Measurements from ENCODE around the gene CLEC16A. TPM values are rescaled to one million over a fixed set of nuclear protein-coding genes. Genes with fewer than 3 reads are reported as not detected.

The CLEC16A gene
- total and polyA plus RNA-seq, 8 donors: 17.6 to 38.6 (median 21.6) TPM

GRCh38 chr16:11032000-11032921 lies 87.9 kb downstream of the CLEC16A start:
- TF ChIP-seq CTCF (IDR thresholded peaks at IDR 0.05): no peak
- H3K4me3 ChIP-seq: no peak overlapping the region
- H3K4me1 ChIP-seq: peaks cover 0 to 5% of the 10 kb centered on the region in 2 donors
- intact Hi-C loops (cut with DNase I): no loop called here
- H3K27ac ChIP-seq: no peak overlapping the region
- no peak for ATAC-seq
- H3K27me3 ChIP-seq: no peaks in the 10 kb centered on the region
- DNase-seq: no peak
- H3K36me3 ChIP-seq: peaks cover 0 to 82% of the 10 kb centered on the region in 2 donors
- peaks cover 0 to 12% of the 10 kb centered on the region in 2 donors for H3K9me3 ChIP-seq

GRCh38 chr16:11032922-11033291 lies 88.5 kb downstream of the CLEC16A start:
- peak in 2 of 4 donors; percentile 79 to 90 for DNase-seq
- TF ChIP-seq CTCF (IDR thresholded peaks at IDR 0.05): no peak
- H3K27ac ChIP-seq: no peak overlapping the region

GRCh38 chr16:11033629-11034420 lies 89.5 kb downstream of the CLEC16A start:
- TF ChIP-seq CTCF (IDR thresholded peaks at IDR 0.05): no peak
- H3K4me3 ChIP-seq: no peak overlapping the region
- peaks cover 0 to 1% of the 10 kb centered on the region in 2 donors for H3K9me3 ChIP-seq
- intact Hi-C loops (cut with DNase I): no loop called here
- peaks cover 0 to 67% of the 10 kb centered on the region in 2 donors for H3K36me3 ChIP-seq
- peaks cover 0 to 5% of the 10 kb centered on the region in 2 donors for H3K4me1 ChIP-seq
- no peak for ATAC-seq
- no peaks in the 10 kb centered on the region for H3K27me3 ChIP-seq
- DNase-seq: peak in 2 of 4 donors; percentile 58 to 68
- peak overlapping the region in 1 of 2 donors; percentile 57 for H3K27ac ChIP-seq

More at GRCh38 chr16:11032922-11033291, 88.5 kb downstream of the CLEC16A start:
- H3K4me1 ChIP-seq: peaks cover 0 to 5% of the 10 kb centered on the region in 2 donors
- peaks cover 0 to 76% of the 10 kb centered on the region in 2 donors for H3K36me3 ChIP-seq
- intact Hi-C loops (cut with DNase I): no loop called here
- no peaks in the 10 kb centered on the region for H3K27me3 ChIP-seq
- H3K4me3 ChIP-seq: no peak overlapping the region
- peaks cover 0 to 9% of the 10 kb centered on the region in 2 donors for H3K9me3 ChIP-seq
- ATAC-seq: peak; percentile 66

GRCh38 chr16:11034481-11034931 lies 90.1 kb downstream of the CLEC16A start:
- H3K36me3 ChIP-seq: peaks cover 0 to 63% of the 10 kb centered on the region in 2 donors
- peaks cover 0 to 5% of the 10 kb centered on the region in 2 donors for H3K4me1 ChIP-seq
- no peak for TF ChIP-seq CTCF (IDR thresholded peaks at IDR 0.05)
- no peaks in the 10 kb centered on the region for H3K9me3 ChIP-seq
- intact Hi-C loops (cut with DNase I): no loop called here
- no peak overlapping the region for H3K27ac ChIP-seq
- ATAC-seq (no peak), DNase-seq (no peak)
- no peak overlapping the region for H3K4me3 ChIP-seq
- no peaks in the 10 kb centered on the region for H3K27me3 ChIP-seq
